Vagina (tissue), 2 donors: ENCODE results near the gene LAMB2. TPM values are rescaled to one million over a fixed set of nuclear protein-coding genes. Genes with fewer than 3 reads are reported as not detected.

Experiments used
- DNase-seq, 2 donors: peaks; one replicate each; pipeline ENCODE4 v3.0.0-alpha.2; 2017; ENCODE audit errors: extremely low spot score in 2 of 2
- H3K27ac ChIP-seq: fragments of 200-600 bp; sonication (generic); one replicate; pipeline ENCODE4 v1.5.1; 2019
- H3K27me3 ChIP-seq: fragments of 200-600 bp; sonication (generic); one replicate; pipeline ENCODE4 v1.5.1; 2019
- H3K36me3 ChIP-seq, 2 donors: fragments of 200-600 bp; sonication (generic); one replicate each; pipeline ENCODE4 v1.5.1; 2017 to 2019
- H3K4me1 ChIP-seq: fragments of 200-600 bp; sonication (generic); one replicate; pipeline ENCODE4 v1.5.1; 2019
- H3K4me3 ChIP-seq, 2 donors: fragments of 200-600 bp; sonication (generic); 1 replicate in 1 of 2; 2 replicates in 1 of 2; pipeline ENCODE4 v1.5.1; 2016 to 2019
- H3K9me3 ChIP-seq: fragments of 200-600 bp; sonication (generic); one replicate; pipeline ENCODE4 v1.5.1; 2019
- POLR2A ChIP-seq, 2 donors: fragments of 450-650 bp; IDR thresholded peaks; one replicate each; pipeline ENCODE4 v1.6.1; 2017; ENCODE audit warnings: antibody characterized with exemption in 2 of 2, mild to moderate bottlenecking in 2 of 2, moderate library complexity in 2 of 2
- POLR2AphosphoS5 ChIP-seq, 2 donors: sonication (generic); formaldehyde crosslinking; IDR thresholded peaks; one replicate each; pipeline ENCODE4 v1.9.0; 2017; ENCODE audit warnings: antibody characterized with exemption in 2 of 2, mild to moderate bottlenecking in 2 of 2, low read depth in 1 of 2; ENCODE audit not compliant: insufficient read depth in 1 of 2
- intact Hi-C: fragments of 100-400 bp; cut with DNase I; formaldehyde crosslinking; loops from one replicate; pipeline ENCODE4 v1.15.1; 2023
- total RNA-seq: library from RNA; depleted of rRNA; stranded (reverse); fragments of >200 nt; gene quantifications from one replicate; pipeline ENCODE4 v1.2.3, GENCODE V29; 2016
- TF ChIP-seq, protein P1 (sequence below), 3 experiments: fragments of 450-650 bp in 2 of 3; fragments of 200-600 bp in 1 of 3; sonication (generic) in 1 of 3; IDR thresholded peaks; one replicate each; pipeline ENCODE4 v1.5.1; 2017 to 2019; ENCODE audit warnings: antibody characterized with exemption in 3 of 3, mild to moderate bottlenecking in 2 of 3, moderate library complexity in 2 of 3

The LAMB2 gene
- total RNA-seq, 1 donor from 2014 or later: 526 TPM

DNA sequence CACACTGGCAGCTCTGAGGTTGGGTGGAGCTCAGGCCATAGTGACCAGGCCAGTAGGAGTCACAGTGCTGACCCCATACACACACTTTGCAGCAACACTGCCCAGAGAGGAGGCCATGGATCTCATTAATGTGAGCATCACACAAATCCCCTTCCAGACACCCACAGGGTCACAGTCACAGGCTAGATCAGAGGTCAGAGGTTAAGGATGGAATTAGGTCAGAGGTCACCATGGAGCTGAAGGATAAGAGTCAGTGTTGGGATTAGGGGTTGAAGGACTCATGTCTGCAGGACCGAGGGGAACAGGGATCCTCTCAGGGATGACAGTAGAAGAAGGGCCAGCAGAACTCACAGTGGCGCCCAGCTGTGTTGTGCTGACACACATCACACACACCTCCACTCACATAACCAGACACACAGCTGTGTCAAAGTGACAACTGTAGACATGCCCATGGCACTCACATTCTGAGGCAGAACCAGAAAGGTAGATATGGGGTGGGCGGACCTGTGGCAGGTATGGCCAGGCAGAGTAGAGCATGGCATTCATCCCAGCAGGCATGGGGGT is 20.6 kb upstream of the LAMB2 start:
- Histone ChIP-seq H3K27me3 (no peaks in the 10 kb centered on the region), H3K4me3 (no peak overlapping the region), H3K36me3 (no peaks in the 10 kb centered on the region), H3K27ac (no peak overlapping the region), H3K9me3 (no peaks in the 10 kb centered on the region), H3K4me1 (no peaks in the 10 kb centered on the region)
- TF ChIP-seq POLR2A (IDR thresholded peaks at IDR 0.05) (no peak), POLR2AphosphoS5 (IDR thresholded peaks at IDR 0.05; ENCODE audit: insufficient read depth in 1 of 2, low read depth in 1 of 2) (no peak)
- TF ChIP-seq, protein P1, sequence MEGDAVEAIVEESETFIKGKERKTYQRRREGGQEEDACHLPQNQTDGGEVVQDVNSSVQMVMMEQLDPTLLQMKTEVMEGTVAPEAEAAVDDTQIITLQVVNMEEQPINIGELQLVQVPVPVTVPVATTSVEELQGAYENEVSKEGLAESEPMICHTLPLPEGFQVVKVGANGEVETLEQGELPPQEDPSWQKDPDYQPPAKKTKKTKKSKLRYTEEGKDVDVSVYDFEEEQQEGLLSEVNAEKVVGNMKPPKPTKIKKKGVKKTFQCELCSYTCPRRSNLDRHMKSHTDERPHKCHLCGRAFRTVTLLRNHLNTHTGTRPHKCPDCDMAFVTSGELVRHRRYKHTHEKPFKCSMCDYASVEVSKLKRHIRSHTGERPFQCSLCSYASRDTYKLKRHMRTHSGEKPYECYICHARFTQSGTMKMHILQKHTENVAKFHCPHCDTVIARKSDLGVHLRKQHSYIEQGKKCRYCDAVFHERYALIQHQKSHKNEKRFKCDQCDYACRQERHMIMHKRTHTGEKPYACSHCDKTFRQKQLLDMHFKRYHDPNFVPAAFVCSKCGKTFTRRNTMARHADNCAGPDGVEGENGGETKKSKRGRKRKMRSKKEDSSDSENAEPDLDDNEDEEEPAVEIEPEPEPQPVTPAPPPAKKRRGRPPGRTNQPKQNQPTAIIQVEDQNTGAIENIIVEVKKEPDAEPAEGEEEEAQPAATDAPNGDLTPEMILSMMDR (IDR thresholded peaks at IDR 0.05): no peak
- no peak for DNase-seq
- intact Hi-C loops: no loop called here

DNA sequence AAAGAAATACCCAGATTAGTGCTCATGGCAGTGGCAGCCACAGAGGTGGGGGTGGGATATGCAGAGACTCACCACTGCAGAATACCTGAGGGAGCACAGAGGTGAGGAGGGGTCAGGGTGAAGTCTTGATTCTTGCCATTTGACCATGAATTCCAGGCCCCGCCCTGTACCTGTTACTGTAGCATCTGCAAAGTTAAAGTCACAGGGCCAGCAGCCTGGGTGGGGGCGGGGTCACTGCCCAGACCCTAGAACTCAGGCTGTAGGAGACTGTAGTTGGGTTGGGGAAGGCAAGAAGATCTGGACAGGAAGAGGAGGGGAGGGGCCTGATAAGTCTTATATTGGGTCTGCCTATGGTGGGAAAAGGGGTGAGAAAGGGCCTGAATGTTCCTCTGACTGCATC is 18.8 kb upstream of the LAMB2 start:
- TF ChIP-seq, protein P1 (IDR thresholded peaks at IDR 0.05): no peak
- TF ChIP-seq POLR2AphosphoS5 (IDR thresholded peaks at IDR 0.05; ENCODE audit: insufficient read depth in 1 of 2, low read depth in 1 of 2) (no peak), POLR2A (IDR thresholded peaks at IDR 0.05) (no peak)
- Histone ChIP-seq H3K27me3 (no peaks in the 10 kb centered on the region), H3K4me3 (no peak overlapping the region), H3K9me3 (no peaks in the 10 kb centered on the region), H3K4me1 (no peaks in the 10 kb centered on the region), H3K27ac (no peak overlapping the region), H3K36me3 (no peaks in the 10 kb centered on the region)
- intact Hi-C loops: no loop called here
- no peak for DNase-seq

DNA sequence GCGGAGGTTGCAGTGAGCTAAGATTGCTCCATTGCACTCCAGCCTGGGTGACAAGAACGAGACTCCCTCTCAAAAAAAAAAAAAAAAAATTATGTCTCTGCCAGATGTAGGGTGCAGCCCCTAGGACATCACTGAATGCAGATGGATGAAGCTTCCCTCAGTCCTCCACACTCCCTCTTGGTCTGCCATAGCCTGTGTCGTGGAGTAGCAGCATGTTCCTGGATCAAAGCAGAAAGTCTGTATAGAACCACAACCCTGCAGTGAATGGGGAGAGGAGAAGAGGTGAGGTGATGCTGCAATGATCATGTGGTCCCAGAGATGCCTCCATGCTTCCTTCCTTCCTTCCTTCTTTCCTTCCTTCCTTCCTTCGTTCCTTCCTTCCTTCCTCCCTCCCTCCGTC is 15.3 kb upstream of the LAMB2 start:
- no peaks in the 10 kb centered on the region for H3K9me3 ChIP-seq
- intact Hi-C loops: no loop called here
- H3K4me1 ChIP-seq: no peaks in the 10 kb centered on the region
- TF ChIP-seq, protein P1 (IDR thresholded peaks at IDR 0.05): no peak
- TF ChIP-seq POLR2A (IDR thresholded peaks at IDR 0.05) (no peak), POLR2AphosphoS5 (IDR thresholded peaks at IDR 0.05; ENCODE audit: insufficient read depth in 1 of 2, low read depth in 1 of 2) (no peak)
- no peak for DNase-seq
- no peak overlapping the region for H3K4me3 ChIP-seq
- H3K27me3 ChIP-seq: no peaks in the 10 kb centered on the region
- H3K36me3 ChIP-seq: no peaks in the 10 kb centered on the region
- H3K27ac ChIP-seq: no peak overlapping the region

DNA sequence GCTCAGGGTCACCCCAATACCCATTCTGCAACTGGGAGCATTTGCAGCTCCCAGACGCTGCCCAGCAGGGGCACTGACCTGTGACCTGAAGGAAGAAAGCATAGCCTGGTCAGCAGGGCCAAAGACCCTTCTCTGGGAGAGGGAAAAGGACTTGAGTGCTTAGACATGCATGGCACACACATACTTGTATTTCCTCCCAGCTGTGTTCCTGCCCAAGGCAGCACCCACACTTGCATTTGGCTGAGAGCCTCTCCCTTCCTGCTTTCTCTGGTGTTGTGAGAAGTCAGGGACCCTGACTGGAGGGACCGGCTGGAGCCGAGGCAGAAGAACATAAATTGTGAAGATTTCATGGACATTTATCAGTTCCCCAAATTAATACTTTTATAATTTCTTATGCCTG is 7.2 kb upstream of the LAMB2 start:
- no peak for TF ChIP-seq POLR2AphosphoS5 (IDR thresholded peaks at IDR 0.05; ENCODE audit: insufficient read depth in 1 of 2, low read depth in 1 of 2)
- TF ChIP-seq, protein P1 (IDR thresholded peaks at IDR 0.05): no peak
- TF ChIP-seq POLR2A (IDR thresholded peaks at IDR 0.05): no peak
- intact Hi-C loops: no loop called here
- no peak for DNase-seq

DNA sequence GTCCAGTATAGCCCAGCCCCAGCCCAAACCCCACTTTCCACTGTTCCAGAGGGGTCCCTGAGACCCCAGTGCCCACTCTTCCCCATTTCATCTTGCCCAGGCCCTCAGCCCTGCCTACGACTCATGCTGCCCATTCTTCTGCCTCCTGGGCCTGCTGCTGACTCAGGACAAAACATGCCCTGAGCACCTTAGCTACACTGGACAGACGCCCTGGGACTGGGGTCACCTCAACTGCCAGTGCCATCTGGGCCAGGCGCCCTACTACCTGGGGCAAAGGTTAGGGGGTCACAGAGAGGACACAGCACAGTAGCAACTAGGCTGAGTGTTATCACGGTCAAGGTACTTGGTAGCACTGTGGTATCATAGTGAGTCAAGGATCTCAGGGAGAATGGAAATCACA is 2.6 kb upstream of the LAMB2 start:
- H3K27me3 ChIP-seq: no peaks in the 10 kb centered on the region
- TF ChIP-seq, protein P1 (IDR thresholded peaks at IDR 0.05): no peak
- H3K27ac ChIP-seq: no peak overlapping the region
- H3K4me1 ChIP-seq: peaks cover 26% of the 10 kb centered on the region
- H3K36me3 ChIP-seq: peaks cover 0 to 6% of the 10 kb centered on the region in 2 donors
- H3K4me3 ChIP-seq: no peak overlapping the region
- no peaks in the 10 kb centered on the region for H3K9me3 ChIP-seq
- no peak for DNase-seq
- intact Hi-C loops: no loop called here

More for the DNA sequence above, 7.2 kb upstream of the LAMB2 start:
- Histone ChIP-seq H3K36me3 (no peaks in the 10 kb centered on the region), H3K4me3 (no peak overlapping the region), H3K9me3 (no peaks in the 10 kb centered on the region), H3K27me3 (no peaks in the 10 kb centered on the region), H3K4me1 (no peaks in the 10 kb centered on the region), H3K27ac (no peak overlapping the region)
